22Rv1 (cell line): ENCODE measurements around the gene MFN2.

ENCODE experiments used
- CTCF ChIP-seq: fragments of 450-650 bp; IDR thresholded peaks from 2 replicates; pipeline ENCODE4 v1.5.1; 2017; ENCODE audit warnings: mild to moderate bottlenecking
- ZFX ChIP-seq: fragments of 450-650 bp; IDR thresholded peaks from 2 replicates; pipeline ENCODE4 v1.6.1; 2017; ENCODE audit warnings: antibody characterized with exemption, borderline replicate concordance

- no peak for TF ChIP-seq CTCF
- TF ChIP-seq ZFX: no peak
Measured at GRCh38 chr1:12047120-12047876, 67.1 kb downstream of the MFN2 start.
